Activated T-helper 2 cell treated with anti-CD3 and anti-CD28 coated beads, Interferon-gamma antibody, Interleukin-2, Interleukin-4, amounts not matched to agents 10 μg/mL and 5 μg/mL and 100 μg/mL, durations not matched to agents 14 hours and 24 hours and 36 hours (primary cell): ENCODE results near the gene NLRP9. TPM values are rescaled to one million over a fixed set of nuclear protein-coding genes. Genes with fewer than 3 reads are reported as not detected.
A peak's percentile ranks its signal among the peaks of the same experiment; 100 is the strongest.

Experiments used
- DNase-seq: peaks from one replicate; pipeline ENCODE4 v3.0.0; 2021; ENCODE audit warnings: low spot score
- H3K27ac Mint-ChIP-seq: one replicate; pipeline ENCODE4 v1.8.0; 2021; ENCODE audit warnings: mixed read lengths
- H3K27me3 Mint-ChIP-seq: one replicate; pipeline ENCODE4 v1.8.0; 2021; ENCODE audit warnings: low read depth, mixed read lengths
- H3K36me3 Mint-ChIP-seq: one replicate; pipeline ENCODE4 v1.8.0; 2021; ENCODE audit warnings: low read depth, mixed read lengths
- H3K4me1 Mint-ChIP-seq: one replicate; pipeline ENCODE4 v1.8.0; 2021; ENCODE audit warnings: low read depth, mixed read lengths
- H3K4me3 Mint-ChIP-seq: one replicate; pipeline ENCODE4 v1.8.0; 2021; ENCODE audit warnings: low read depth, mild to moderate bottlenecking, moderate library complexity, mixed read lengths
- H3K9me3 Mint-ChIP-seq: one replicate; pipeline ENCODE4 v1.8.0; 2021; ENCODE audit warnings: mixed read lengths
- intact Hi-C: fragments of 100-400 bp; cut with micrococcal nuclease; formaldehyde crosslinking; loops from one replicate; pipeline ENCODE4 v1.15.1; 2023
- total RNA-seq: library from RNA; stranded (reverse); gene quantifications from 2 replicates; pipeline ENCODE4 v1.2.3, GENCODE V29; 2022

Gene NLRP9
- total RNA-seq, 1 donor from 2014 or later, result not detected

DNA sequence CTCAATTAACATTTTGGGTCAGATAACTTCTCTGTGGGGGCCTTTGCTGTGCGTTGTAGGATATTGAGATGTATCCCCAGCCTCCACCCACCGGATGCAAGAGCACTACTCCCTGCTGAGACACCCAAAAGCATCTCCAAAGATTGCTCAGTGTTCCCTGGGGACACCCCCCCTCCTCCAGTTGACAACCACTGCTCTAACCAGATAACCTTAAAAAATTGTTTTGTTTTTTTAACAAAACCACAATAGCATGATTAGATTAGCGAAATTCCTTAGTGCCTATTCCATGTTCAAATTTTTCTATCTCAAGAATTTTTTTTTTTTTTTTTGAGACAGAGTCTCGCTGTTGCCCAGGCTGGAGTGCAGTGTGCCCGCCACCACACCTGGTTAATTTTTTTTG, 65.8 kb downstream of the NLRP9 start:
- H3K36me3 Mint-ChIP-seq, result peaks cover 69% of the 10 kb centered on the region
- DNase-seq, result no peak
- no peaks in the 10 kb centered on the region for H3K9me3 Mint-ChIP-seq
- H3K4me1 Mint-ChIP-seq, result peaks cover 24% of the 10 kb centered on the region
- no peak overlapping the region for H3K27ac Mint-ChIP-seq
- intact Hi-C loops, result no loop called here
- no peak overlapping the region for H3K4me3 Mint-ChIP-seq
- H3K27me3 Mint-ChIP-seq, result no peaks in the 10 kb centered on the region

DNA sequence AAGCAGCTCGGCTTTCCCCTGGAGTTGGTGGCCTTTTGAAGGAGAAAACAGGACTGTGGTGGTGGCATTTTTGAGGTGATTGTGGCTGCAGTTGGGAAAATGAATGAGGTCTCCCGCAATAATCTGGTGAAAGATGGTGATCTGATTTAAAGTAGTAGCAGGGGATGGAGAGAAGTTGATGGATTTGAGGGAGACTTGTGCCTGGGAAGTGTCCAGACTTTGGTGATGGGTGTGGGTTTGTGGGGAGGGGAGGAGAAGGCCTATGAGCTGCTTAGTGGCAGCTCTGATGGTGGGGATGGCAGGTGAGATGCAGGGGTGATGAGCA, 67.2 kb downstream of the NLRP9 start:
- Mint-ChIP-seq H3K27me3 (no peaks in the 10 kb centered on the region), H3K27ac (no peak overlapping the region), H3K4me1 (peaks cover 12% of the 10 kb centered on the region), H3K36me3 (peaks cover 78% of the 10 kb centered on the region), H3K4me3 (no peak overlapping the region), H3K9me3 (no peaks in the 10 kb centered on the region)
- intact Hi-C loops, result no loop called here
- no peak for DNase-seq

DNA sequence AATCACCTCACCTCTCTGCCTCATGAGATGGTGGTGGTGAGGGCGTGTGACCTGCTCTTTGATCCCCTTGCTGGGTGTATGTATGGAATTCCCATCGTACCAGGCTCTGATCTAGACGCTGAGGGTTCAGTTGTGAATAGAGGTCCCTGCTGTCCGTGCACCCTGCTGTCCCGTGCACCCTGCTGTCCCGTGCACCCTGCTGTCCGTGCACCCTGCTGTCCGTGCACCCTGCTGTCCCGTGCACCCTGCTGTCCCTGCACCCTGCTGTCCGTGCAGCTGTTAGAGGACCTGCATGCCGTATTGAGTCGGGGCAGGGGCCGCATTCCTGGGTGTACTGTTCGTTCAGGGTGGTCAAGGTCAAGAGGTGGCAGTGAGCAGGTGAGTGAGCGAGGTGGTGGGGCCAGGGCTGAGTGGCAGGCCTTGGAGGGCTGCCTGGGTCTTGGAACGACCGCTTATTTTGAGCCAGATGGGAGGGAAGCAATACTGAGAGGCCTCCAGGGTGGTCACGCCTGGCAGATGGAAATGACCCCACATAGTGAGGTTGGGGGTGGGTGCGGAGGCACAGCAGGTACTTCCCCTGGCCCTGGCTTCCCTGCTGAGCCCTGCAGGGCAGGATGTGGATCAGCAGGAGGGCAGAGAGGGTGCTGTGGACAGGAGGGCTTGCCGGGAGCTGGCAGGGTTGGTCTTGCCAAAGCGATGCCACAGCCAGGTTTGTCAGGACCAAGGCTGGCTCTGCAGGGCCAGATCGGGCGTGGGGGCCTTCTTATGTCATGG, 67.7 kb downstream of the NLRP9 start:
- H3K4me1 Mint-ChIP-seq, result peaks cover 7% of the 10 kb centered on the region
- H3K27me3 Mint-ChIP-seq, result no peaks in the 10 kb centered on the region
- no peak for DNase-seq
- no peaks in the 10 kb centered on the region for H3K9me3 Mint-ChIP-seq
- no peak overlapping the region for H3K4me3 Mint-ChIP-seq
- peak overlapping the region; percentile 55 for H3K27ac Mint-ChIP-seq
- intact Hi-C loops, result no loop called here
- H3K36me3 Mint-ChIP-seq, result peaks cover 79% of the 10 kb centered on the region

DNA sequence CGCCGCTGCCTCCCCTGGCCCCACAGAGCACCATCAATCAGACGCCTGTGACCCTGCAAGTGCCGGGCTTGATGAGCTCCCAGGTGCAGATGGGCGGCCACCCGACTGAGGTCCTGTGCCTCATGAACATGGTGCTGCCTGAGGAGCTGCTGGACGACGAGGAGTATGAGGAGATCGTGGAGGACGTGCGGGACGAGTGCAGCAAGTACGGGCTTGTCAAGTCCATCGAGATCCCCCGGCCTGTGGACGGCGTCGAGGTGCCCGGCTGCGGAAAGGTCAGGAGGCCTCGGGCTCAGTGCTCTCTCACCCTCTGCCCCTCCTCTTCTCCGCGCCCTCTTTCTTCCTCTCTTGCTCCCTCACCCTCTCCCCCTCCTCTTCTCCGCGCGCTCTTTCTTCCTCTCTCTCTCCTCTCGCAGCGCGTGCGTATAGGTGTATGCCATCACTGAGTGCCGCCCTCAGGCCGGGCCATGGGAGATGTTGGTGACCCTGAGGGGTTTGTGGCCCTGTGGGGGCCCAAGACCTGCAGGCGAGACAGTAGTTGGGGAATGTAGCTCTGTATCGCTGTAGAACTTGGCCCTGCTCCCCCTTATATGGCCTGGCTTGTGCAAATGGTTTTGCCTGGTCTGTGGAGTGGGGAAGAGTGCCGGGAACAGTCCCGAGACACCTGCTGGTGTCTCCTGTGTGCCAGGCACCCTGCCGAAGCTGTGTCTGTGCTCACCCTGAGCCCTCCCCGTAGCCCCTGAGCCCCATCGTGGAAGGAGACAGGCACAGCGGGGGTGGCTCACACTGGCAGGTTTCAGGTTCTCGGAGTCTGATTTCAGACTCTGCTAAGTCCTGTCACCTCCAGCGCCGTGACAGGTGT, 68.6 kb downstream of the NLRP9 start:
- intact Hi-C loops, result no loop called here
- Mint-ChIP-seq H3K4me1 (peaks cover 6% of the 10 kb centered on the region), H3K36me3 (peaks cover 81% of the 10 kb centered on the region), H3K27ac (no peak overlapping the region), H3K4me3 (no peak overlapping the region), H3K9me3 (no peaks in the 10 kb centered on the region), H3K27me3 (no peaks in the 10 kb centered on the region)
- DNase-seq, result no peak

DNA sequence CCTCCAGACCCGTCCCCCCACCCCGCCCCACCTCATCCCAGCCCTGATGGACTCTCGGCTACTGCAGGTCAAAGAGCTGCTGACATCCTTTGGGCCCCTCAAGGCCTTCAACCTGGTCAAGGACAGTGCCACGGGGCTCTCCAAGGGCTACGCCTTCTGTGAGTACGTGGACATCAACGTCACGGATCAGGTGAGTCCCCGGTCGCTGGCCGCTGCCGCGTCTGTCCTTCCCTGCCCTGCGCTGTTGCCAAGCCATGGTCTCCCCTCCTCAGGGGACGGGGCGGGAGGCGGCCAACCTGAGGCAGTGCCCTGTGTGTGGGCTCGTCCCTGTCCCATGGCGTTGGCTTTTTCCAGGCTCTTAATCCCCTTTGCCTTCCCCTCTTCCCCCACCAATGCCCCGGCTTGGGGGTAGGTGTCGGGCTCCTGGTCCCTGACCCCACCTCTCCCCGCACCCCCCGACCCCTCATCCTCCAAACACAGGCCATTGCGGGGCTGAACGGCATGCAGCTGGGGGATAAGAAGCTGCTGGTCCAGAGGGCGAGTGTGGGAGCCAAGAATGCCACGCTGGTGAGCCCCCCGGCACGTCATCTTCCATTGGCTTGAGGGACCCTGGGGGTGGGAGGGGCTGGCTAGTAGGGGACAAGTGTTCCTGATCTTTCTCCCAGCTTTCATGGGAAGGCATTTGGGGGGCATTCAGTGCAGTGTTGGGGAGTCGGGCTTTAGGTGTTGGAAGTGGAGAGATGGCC, 69.4 kb downstream of the NLRP9 start:
- DNase-seq, result no peak
- Mint-ChIP-seq H3K36me3 (peaks cover 83% of the 10 kb centered on the region), H3K27ac (no peak overlapping the region), H3K4me1 (peaks cover 3% of the 10 kb centered on the region), H3K27me3 (no peaks in the 10 kb centered on the region), H3K4me3 (no peak overlapping the region), H3K9me3 (no peaks in the 10 kb centered on the region)
- intact Hi-C loops, result no loop called here

DNA sequence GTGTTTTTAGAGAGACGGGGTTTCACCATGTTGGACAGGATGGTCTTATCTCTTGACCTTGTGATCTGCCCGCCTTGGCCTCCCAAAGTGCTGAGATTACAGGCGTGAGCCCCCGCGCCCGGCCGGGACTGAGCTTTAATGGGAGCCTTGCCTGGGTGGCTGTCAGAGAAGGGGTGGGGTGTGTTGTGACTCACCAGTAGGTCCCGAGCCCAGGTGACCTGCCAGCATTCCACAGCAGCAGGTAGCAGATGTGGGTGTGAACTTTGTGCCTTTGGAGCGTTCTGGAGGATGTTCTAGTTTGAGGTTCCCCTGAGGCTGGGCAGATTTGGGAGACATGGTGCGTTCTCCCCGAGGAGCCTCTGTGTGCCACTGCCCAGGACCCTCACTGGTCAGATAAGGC, 70.2 kb downstream of the NLRP9 start:
- no peak for DNase-seq
- no peaks in the 10 kb centered on the region for H3K4me1 Mint-ChIP-seq
- no peak overlapping the region for H3K4me3 Mint-ChIP-seq
- H3K27me3 Mint-ChIP-seq, result no peaks in the 10 kb centered on the region
- no peaks in the 10 kb centered on the region for H3K9me3 Mint-ChIP-seq
- intact Hi-C loops, result no loop called here
- H3K36me3 Mint-ChIP-seq, result peaks cover 83% of the 10 kb centered on the region
- no peak overlapping the region for H3K27ac Mint-ChIP-seq

DNA sequence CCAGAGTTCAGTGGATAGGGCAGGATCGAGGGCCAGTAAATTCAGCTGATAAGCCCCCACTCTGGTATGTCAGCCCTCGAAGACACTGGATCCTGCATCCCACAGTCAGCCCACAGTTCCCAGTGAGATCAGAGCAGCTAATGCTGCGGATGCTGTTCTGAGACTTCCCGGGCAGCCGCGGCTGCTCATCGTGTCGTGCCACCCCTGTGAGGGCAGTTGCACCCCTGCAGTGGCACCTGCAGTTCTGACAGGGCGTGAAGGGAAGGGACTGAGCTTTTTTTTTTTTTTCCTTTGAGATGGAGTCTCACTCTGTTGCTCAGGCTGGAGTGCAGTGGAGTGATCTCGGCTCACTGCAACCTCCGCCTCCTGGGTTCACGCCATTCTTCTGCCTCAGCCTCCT, 70.7 kb downstream of the NLRP9 start:
- Mint-ChIP-seq H3K27me3 (no peaks in the 10 kb centered on the region), H3K36me3 (peaks cover 88% of the 10 kb centered on the region), H3K9me3 (no peaks in the 10 kb centered on the region), H3K4me3 (no peak overlapping the region), H3K27ac (no peak overlapping the region), H3K4me1 (no peaks in the 10 kb centered on the region)
- no peak for DNase-seq
- intact Hi-C loops, result no loop called here

DNA sequence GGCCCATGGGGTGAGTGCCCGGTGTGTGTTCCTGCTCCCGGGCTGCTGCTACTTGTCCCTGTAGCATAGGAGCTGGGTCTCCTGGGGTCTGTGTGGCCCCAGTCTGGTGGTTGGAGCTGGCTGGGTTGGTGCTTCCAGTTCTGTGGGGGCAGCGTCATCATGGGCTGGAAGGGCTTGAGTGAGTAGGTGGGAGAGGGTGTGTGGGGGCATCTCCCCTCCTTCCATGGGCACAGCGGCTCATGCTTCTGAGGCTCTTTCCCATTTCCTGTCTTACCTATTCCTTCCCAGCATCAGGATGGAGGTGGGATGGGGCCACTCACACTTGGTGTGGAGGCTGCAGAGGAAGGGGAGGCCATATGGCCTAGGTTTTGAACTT, 71.2 kb downstream of the NLRP9 start:
- Mint-ChIP-seq H3K27ac (no peak overlapping the region), H3K4me1 (peaks cover under 1% of the 10 kb centered on the region), H3K4me3 (no peak overlapping the region), H3K36me3 (peaks cover 88% of the 10 kb centered on the region), H3K9me3 (no peaks in the 10 kb centered on the region), H3K27me3 (no peaks in the 10 kb centered on the region)
- DNase-seq, result no peak
- intact Hi-C loops, result no loop called here

DNA sequence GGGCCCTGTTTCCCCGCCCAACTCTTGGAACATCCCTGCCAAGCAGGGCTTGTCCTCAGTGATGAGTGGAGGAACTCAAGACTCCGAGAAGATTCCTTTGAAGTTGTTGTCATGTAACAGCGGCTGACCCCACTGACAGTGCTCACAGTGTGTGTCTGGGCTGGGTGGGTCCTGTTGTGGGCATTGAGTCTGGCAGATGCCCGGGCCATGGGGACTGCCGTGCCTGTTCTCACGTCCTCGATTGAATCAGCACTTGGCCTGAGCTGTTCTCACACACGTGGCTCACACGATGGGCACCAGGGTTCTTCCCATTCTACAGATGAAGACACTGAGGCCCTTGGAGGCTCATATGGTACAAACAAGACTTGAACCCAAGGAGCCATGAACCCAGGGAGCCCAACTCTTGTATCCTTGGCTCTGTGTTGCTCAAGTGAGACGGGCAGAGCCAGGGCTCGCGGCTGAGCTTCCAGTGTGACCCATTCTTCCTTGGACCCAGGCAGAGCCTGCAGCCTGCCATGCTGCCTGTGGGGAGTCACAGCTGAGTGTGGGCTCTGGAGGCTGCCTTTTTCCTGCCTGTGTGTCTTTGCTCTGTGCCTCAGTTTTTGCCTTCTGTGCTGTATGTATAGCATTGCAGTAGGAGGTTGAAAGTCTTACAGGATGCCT, 71.7 kb downstream of the NLRP9 start:
- intact Hi-C loops, result no loop called here
- Mint-ChIP-seq H3K9me3 (no peaks in the 10 kb centered on the region), H3K27ac (no peak overlapping the region), H3K4me3 (no peak overlapping the region), H3K27me3 (no peaks in the 10 kb centered on the region), H3K36me3 (peaks cover 89% of the 10 kb centered on the region), H3K4me1 (peaks cover 3% of the 10 kb centered on the region)
- DNase-seq, result no peak

DNA sequence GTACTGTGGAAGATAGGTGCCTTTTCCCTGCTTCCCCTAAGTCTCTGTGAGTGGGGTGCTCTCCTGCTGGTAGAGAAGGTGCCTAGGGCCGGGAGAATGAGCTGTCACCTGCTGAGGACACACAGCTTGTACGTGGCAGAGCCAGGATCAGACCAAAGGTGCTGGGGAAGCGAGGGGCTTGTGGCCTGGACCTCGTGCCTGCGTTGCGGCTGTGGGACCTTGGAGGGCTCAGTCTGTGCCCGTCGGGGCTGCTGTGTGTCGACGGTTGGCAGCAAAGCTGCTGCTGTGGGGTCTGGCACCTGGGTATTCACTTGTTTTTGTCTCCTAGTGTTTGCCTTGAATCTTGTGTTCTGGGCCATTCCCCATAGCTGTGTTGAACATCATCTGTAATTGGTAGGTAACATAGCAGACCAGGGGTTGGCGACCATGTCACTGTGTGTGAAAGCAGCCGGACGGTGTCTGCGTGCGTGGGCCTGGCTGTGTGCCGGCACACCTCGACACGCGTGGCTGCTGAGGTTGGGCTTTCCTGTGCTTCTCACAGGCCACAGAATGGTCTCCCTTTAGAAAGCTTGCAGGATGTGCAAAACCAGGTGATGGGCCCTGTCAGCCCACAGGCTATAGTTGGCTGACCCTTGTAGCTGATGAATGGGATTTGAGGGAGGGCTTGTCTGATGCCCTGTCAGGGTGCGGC, 74.2 kb downstream of the NLRP9 start:
- Mint-ChIP-seq H3K4me1 (peaks cover 9% of the 10 kb centered on the region), H3K4me3 (no peak overlapping the region), H3K27ac (no peak overlapping the region), H3K27me3 (no peaks in the 10 kb centered on the region), H3K9me3 (no peaks in the 10 kb centered on the region), H3K36me3 (peaks cover 89% of the 10 kb centered on the region)
- DNase-seq, result no peak
- intact Hi-C loops, result no loop called here

DNA sequence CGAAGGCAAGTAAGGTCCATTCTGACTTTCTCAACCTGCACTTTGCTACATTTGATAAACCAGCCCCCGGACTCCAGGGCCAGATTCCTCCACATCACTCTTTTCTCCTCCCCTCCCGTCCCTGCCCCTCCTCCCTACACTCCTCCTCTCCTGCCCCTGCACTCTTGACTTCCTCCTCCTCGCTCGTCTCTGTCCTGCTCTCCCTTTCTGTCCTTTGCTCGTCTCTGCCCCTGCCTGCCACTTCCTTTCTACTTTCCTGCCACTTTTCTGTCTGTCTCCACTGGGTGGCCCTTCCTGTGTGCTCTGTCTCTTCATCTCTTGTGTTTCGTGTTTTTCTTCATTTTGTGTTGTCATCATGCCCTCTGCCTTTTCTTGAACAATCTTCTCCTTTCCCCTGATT, 76.4 kb downstream of the NLRP9 start:
- Mint-ChIP-seq H3K4me3 (no peak overlapping the region), H3K27me3 (no peaks in the 10 kb centered on the region), H3K36me3 (peaks cover 84% of the 10 kb centered on the region), H3K27ac (no peak overlapping the region), H3K9me3 (no peaks in the 10 kb centered on the region), H3K4me1 (peaks cover 21% of the 10 kb centered on the region)
- intact Hi-C loops, result no loop called here
- DNase-seq, result no peak

DNA sequence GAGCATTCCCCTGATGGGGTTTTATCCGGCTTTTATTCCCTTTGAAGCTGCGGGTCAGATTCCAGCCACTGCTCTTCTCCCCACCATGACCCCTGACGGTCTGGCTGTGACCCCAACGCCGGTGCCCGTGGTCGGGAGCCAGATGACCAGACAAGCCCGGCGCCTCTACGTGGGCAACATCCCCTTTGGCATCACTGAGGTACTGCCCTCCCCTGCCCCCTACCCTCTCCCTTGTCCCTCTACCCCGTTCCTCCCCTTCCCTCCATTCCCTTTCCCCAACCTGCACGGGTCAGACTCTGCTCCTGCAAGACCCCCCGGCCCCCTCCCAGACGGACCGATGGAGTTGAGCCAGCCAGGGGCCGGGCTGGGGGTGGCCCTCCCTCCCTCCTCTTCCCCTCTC, 77.2 kb downstream of the NLRP9 start:
- Mint-ChIP-seq H3K9me3 (no peaks in the 10 kb centered on the region), H3K4me1 (peaks cover 24% of the 10 kb centered on the region), H3K27ac (no peak overlapping the region), H3K4me3 (no peak overlapping the region), H3K27me3 (no peaks in the 10 kb centered on the region), H3K36me3 (peaks cover 83% of the 10 kb centered on the region)
- no peak for DNase-seq
- intact Hi-C loops, result no loop called here
